Astrocyte of the spinal cord (primary cell): ENCODE measurements around the gene LRPAP1.

ENCODE experiments used
- DNase-seq: peaks from one replicate; pipeline ENCODE4 v3.0.0; 2011; ENCODE audit warnings: low read depth, low spot score
- H3K4me3 ChIP-seq: 2 replicates; pipeline ENCODE4 v1.5.1; 2011; ENCODE audit warnings: low read depth, mild to moderate bottlenecking, low read length, moderate library complexity
- in situ Hi-C: cut with HindIII; loops from 2 replicates; pipeline ENCODE4 v1.10.0; 2017; ENCODE audit warnings: low sequenced_read_pairs
- TF ChIP-seq, protein P1 (sequence below): IDR thresholded peaks from 2 replicates; pipeline ENCODE4 v1.5.1; 2012; ENCODE audit warnings: low read depth, mild to moderate bottlenecking, low read length, inconsistent platforms

Gene LRPAP1

GRCh38 chr4:3481783-3482393 lies 50.3 kb downstream of the LRPAP1 start:
- no peak overlapping the region for H3K4me3 ChIP-seq
- TF ChIP-seq, protein P1, sequence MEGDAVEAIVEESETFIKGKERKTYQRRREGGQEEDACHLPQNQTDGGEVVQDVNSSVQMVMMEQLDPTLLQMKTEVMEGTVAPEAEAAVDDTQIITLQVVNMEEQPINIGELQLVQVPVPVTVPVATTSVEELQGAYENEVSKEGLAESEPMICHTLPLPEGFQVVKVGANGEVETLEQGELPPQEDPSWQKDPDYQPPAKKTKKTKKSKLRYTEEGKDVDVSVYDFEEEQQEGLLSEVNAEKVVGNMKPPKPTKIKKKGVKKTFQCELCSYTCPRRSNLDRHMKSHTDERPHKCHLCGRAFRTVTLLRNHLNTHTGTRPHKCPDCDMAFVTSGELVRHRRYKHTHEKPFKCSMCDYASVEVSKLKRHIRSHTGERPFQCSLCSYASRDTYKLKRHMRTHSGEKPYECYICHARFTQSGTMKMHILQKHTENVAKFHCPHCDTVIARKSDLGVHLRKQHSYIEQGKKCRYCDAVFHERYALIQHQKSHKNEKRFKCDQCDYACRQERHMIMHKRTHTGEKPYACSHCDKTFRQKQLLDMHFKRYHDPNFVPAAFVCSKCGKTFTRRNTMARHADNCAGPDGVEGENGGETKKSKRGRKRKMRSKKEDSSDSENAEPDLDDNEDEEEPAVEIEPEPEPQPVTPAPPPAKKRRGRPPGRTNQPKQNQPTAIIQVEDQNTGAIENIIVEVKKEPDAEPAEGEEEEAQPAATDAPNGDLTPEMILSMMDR: no peak
- in situ Hi-C loops: no loop called here
- DNase-seq: no peak

- no peak overlapping the region for H3K4me3 ChIP-seq
- TF ChIP-seq, protein P1: no peak
- in situ Hi-C loops: no loop called here
- DNase-seq: no peak
Measured at GRCh38 chr4:3481113-3481531, 51.1 kb downstream of the LRPAP1 start.

GRCh38 chr4:3480528-3481112 lies 51.6 kb downstream of the LRPAP1 start:
- peak; percentile 75 for DNase-seq
- TF ChIP-seq, protein P1: peak; percentile 100
- no peak overlapping the region for H3K4me3 ChIP-seq
- in situ Hi-C loops: no loop called here

- H3K4me3 ChIP-seq: no peak overlapping the region
- in situ Hi-C loops: no loop called here
- TF ChIP-seq, protein P1: no peak
- no peak for DNase-seq
Measured at GRCh38 chr4:3479358-3480101, 52.7 kb downstream of the LRPAP1 start.

DNA sequence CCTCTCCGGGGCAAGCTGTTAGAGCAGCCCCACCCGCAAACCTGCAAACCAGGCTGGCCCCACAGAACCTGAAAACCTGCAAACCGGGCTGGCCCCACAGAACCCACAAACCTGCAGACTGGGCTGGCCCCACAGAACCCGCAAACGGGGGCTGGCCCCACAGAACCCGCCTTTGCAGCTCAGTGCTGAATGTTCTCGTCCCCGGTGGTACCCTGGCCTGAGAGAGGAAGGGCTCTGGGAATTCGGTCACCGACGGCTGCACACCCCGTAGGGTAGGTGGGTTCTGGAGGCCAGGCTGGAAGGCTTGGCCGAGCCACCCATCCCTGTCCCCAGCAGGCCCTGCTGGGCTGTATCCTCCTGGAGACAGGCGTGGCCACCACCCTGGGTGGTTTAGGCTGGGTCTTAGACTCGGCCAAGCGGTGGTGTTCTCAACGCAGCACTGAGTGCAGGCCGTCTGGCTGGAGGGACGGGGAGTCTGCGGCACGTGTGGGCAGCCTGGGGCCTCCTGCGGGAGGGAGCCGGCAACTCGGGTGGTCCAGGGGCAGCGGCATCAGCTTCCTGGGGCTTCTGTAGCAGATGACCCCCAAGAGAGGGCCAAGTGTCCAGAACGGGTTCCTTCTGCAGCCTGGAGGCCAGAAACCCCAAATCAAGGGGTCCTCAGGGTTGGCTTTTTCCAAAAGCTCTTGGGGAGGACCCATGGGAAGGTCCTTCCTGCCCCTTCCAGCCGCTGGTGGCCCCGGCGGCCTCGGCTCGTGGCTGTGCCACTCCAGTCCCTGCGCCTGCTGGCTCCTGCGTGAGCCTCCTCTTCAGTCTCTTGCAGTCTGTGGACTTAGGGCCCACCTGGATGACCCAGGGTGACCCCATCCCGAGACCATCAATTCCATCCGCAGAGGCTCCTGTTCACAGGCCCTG lies 53.5 kb downstream of the LRPAP1 start:
- DNase-seq: no peak
- H3K4me3 ChIP-seq: no peak overlapping the region
- TF ChIP-seq, protein P1: no peak
- in situ Hi-C loops: no loop called here
